Stimulated activated CD8-positive, alpha-beta memory T cell treated with anti-CD3 and anti-CD28 coated beads, Interleukin-15, amount 100 ng/mL, for 48 hours (primary cell): Measurements from ENCODE around the gene PDK2.

Experiments used
- DNase-seq, 2 donors: peaks; one replicate each; pipeline ENCODE4 v3.0.0-alpha.2; 2020; ENCODE audit warnings: low read depth in 2 of 2

Gene PDK2

GRCh38 chr17:50078430-50078829 lies 16.7 kb upstream of the PDK2 start:
- no peak for DNase-seq

- no peak for DNase-seq
Measured at GRCh38 chr17:50079334-50080095, 15.6 kb upstream of the PDK2 start.

GRCh38 chr17:50080096-50080480 lies 15.1 kb upstream of the PDK2 start:
- no peak for DNase-seq

DNA sequence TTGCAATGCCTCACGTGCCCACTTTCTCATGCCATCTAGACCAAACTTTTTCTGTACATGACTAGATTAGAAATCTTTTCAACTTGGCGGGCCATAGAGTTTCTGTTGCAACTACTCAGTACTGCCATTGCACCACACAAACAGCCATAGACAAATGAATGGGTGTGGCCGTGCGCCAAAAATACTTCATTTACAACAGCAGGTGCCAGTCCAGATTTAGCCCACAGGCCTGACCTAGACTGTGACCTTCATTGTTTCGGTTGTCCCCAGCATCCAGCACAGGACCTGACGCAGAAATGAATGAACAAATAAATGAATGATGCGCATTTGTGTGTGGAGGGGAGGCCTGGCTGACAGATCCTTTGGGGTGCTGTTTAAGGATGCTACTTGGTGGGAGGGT lies 14.3 kb upstream of the PDK2 start:
- DNase-seq = no peak

GRCh38 chr17:50081757-50082156 lies 13.4 kb upstream of the PDK2 start:
- no peak for DNase-seq

DNA sequence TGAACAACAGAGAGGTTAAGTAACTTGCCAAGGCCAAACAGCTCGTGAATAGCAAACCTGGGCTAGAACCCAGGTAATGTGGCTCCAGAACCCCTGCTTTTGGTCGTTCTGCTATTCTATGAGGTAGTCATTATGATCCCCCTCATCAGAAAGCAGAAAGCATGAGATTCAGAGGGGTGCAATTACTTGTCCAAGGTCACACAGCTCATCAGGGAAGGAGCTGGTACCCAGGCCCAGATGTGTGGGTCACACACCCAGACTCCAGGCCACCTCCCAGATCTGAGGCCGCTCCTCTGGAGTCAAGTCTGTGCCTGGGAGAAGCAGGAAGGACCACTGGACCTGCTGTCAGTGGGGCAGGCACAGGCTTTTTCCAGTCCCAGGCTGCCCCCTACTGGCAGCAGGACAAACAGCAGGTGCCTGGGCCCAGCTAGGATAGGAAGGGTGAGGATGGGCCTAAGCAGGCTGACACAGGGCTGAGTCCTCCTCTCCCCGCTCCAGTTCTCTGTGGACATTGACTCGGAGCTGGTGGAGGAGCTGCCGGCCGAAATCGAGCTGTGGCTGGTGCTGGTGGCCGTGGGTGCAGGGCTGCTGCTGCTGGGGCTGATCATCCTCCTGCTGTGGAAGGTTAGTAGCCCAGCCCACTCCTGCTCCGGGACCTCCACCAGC lies 7.8 kb upstream of the PDK2 start:
- peak; percentile 52 to 56 for DNase-seq

GRCh38 chr17:50087912-50088405 lies 7.2 kb upstream of the PDK2 start:
- no peak for DNase-seq

DNA sequence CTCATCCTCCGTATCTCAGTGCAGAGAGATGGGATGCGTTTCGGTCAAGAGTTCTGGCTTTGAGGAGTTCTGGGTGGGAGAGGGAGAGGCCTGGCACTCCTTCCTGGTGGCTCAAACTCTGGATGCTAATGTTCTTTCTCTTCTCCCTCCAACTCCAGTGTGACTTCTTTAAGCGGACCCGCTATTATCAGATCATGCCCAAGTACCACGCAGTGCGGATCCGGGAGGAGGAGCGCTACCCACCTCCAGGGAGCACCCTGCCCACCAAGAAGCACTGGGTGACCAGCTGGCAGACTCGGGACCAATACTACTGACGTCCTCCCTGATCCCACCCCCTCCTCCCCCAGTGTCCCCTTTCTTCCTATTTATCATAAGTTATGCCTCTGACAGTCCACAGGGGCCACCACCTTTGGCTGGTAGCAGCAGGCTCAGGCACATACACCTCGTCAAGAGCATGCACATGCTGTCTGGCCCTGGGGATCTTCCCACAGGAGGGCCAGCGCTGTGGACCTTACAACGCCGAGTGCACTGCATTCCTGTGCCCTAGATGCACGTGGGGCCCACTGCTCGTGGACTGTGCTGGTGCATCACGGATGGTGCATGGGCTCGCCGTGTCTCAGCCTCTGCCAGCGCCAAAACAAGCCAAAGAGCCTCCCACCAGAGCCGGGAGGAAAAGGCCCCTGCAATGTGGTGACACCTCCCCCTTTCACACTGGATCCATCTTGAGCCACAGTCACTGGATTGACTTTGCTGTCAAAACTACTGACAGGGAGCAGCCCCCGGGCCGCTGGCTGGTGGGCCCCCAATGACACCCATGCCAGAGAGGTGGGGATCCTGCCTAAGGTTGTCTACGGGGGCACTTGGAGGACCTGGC lies 6.0 kb upstream of the PDK2 start:
- DNase-seq = no peak

DNA sequence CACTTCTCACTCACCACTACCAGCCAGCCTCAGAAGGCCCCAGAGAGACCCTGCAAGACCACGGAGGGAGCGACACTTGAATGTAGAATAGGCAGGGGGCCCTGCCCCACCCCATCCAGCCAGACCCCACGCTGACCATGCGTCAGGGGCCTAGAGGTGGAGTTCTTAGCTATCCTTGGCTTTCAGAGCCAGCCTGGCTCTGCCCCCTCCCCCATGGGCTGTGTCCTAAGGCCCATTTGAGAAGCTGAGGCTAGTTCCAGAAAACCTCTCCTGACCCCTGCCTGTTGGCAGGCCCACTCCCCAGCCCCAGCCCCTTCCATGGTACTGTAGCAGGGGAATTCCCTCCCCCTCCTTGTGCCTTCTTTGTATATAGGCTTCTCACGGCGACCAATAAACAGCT lies 5.1 kb upstream of the PDK2 start:
- DNase-seq = no peak

DNA sequence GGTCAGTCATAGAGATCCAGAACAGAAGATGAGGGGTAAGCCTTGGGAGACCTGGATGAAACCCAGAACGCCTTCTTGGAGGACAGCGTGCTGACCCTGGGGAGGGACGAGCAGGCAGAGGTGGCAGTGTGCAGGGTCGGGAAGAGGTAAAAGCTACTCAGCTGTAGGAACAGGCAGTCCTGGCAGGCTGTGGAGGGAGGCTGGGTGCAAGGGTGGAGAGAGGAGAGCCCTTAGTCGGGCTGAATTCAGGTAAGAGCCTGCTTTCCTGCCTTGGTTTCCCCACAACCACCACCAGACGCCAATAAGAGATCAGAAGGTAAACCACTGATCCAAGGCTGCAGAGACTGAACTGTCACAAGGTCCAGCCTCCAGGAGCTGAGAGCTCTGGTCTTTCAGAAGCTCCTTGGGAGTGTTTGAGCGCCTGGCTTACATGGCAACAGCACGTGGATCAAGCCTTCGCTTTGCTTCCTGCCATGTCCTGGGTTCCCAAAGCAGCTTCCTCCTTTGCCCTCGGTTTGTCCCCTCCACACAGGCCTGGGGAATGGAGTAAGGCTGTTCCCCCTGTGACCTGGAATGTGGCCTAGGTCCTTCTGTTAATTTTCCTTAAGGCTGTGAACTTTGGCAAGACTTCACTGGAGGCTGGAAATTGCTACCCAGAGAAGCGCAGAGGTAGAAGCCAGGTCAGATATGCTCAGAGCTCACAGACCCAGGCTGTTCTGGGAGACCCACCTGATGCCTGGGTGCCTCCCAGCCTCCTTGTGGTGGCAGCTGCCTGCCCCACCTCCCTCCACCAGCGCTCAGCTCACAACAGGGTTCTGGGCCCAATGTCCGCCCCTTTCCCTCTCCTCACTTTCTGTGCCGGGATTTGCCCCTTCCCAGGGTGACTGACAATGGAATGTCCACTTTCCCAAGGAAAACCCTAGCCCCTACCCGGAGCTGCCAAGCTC lies 3.9 kb upstream of the PDK2 start:
- DNase-seq = no peak

DNA sequence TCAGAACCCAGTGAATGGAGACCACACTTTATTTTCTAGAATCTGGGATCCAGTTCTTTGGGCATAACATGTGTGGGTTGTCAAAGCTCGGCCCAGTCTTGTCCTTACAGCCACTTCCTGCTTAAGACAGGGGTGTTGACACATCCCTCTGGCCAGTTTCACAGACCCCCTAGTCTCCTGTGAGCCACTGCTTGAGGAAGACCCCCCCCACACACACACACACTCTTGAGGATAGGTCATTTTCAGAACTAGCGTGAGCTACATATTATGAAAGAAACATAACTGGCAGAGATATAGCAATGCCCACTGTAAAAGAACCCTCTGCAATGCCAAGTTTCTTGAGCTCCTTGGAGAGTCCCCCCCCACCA lies 3.2 kb upstream of the PDK2 start:
- DNase-seq = no peak

DNA sequence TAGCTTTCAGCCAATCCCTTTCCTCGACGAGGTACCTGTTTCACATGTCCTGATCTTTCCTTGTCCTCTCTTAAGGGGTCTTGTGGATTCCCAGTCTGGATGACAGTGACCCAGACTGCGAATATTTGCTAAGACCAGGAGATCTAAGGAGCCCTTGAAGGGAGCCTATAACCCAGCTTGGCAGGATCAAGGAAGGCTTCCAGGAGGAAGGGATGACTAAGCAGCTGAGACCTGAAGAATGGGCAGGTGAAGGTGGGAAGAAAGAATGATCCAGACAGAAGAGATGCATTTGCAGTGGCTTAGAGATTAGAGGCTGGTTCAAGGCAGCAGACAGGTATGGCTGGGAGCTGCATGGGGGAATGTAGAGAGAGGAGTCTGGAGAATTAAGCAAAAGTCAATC lies 1.9 kb upstream of the PDK2 start:
- no peak for DNase-seq

DNA sequence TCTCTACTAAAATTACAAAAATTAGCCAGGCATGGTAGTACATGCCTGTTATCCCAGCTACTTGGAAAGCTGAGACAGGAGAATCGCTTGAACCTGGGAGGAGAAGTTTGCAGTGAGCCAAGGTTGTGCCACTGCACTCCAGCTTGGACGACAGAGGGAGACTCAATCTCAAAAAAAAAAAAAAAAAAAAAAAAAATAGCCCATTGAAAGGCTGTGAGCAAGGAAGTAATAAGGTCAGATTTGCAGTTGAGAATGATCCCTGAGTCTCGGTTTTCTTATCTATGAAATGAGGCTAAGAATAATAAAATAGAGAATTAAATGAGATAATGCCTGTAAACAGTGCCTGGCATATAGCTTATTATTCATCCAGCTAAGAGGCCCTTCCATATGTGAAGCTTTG lies 1.3 kb upstream of the PDK2 start:
- DNase-seq = no peak

- peak; percentile 69 to 72 for DNase-seq
Measured at GRCh38 chr17:50094243-50094752, 853 bp upstream of the PDK2 start.

DNA sequence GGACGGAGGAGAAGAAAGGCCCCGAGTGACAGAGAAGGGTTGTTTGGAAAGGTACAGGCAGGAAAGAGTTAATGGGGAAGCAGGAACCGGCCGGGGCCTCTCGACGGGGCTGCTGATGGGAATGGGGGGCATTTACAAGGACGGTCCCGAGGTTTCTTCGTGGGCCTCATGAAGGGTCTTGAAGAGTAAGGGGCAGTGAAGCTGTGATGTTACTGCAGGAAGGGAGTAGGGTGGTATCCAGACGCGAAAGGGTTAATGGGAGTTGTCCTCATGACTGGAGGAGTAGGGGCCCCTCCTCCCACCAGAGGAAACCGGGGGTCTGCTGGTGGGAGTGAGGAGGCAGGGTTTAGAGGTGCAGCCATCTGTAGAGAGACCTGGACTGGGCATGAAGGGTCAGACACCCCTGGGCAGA lies 481 bp downstream of the PDK2 start:
- no peak for DNase-seq

DNA sequence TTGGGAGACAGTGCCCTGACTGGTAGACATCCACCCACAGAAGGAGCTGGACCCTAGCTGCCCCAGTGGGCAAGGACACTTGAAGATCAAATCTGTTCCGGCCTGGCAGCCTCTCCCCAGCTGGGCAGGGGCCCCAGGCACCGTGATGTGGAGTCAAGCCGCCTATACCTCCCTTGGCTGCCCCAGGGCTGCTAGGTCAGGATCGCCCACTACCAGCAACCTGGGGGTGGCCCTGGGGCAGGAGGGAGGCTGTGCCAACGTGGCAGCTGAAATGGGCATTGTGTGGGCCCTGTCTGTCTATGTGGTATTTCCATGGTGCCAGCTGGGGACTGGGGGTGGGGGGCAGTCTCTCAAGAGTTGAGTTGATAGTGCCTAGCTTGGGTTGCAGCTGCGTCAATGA lies 941 bp downstream of the PDK2 start:
- DNase-seq = no peak

DNA sequence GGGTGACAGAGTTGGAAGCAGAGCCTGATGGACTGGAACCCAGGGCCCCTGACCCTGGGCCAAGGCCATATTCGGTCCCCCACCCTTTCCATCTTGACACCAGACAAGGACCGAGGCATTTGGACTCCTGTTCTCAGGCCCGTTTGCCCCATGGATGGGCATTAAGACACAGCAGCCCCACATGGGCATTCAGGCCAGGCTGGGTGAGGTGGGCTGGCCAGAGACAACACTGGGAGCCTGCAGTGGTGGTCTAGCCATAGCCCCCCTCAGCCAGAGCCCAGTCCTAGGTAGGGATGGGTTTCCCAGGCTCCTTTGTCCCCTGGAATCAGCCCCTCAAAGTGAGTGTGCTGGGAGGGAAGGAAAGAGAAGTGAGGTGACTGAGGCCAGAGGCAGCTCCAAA lies 1.6 kb downstream of the PDK2 start:
- no peak for DNase-seq

DNA sequence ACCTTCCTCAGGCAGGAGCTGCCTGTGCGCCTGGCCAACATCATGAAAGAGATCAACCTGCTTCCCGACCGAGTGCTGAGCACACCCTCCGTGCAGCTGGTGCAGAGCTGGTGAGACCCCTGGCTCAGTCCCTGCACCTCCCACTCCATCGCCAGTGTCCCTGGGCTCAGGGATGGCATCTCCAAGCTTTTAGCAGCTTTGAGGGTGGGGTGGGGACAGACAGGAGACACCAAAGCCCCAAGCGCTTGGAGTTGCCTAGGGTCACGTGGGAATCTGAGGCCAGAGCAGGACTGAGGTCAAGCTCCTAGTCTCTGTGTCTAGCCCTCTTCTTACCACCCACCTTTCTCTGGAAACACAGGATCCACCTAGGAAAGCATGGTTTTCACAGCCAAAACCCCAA lies 2.3 kb downstream of the PDK2 start:
- DNase-seq = no peak

GRCh38 chr17:50097926-50098325 lies 2.8 kb downstream of the PDK2 start:
- DNase-seq = no peak

DNA sequence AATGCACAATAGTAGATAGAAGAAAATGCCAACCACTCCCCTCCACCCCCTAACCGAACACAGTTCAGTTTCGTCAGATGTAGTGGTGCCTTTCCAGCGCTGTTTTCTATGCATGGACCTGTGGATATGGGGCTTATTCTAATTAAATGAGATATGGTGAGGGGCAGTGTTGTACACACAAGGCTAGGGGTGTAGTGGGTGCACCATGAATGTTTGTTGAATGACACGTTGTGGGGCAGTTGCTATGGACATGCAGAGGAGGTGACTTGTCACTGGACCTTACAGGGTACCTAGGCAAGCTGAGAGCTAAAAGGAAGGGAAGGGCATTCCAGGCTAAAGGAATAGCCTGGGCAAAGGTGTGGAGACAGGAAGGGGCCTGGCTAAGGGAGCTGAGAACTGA lies 3.4 kb downstream of the PDK2 start:
- DNase-seq = no peak

DNA sequence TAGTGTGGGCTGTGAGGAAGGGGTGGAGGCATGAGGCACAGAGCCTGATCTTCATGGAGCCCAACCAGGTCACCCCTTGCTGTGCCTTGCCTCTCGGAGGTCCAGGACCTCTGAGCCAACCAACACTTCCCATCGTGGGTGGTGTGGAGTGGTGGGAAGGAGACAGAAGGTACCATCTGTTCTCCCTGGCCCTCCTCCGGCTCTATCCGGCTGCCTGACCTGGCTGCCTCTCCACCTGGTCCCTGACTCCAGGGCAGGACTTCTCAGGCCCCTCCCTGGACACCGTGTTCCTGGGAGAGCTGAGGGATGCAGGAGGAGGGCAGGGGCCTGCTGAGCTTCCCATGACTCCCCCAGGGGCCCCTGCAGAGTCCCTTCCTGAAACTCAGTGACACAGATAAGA lies 3.9 kb downstream of the PDK2 start:
- no peak for DNase-seq
